HG02763 (cell line): ENCODE measurements around the gene NPAS3.

Experiments used
- ATAC-seq: cut with Tn5 transposase; IDR thresholded peaks from one replicate; pipeline ENCODE4 v1.9.1; 2021; ENCODE audit warnings: mild to moderate bottlenecking, moderate library complexity; ENCODE audit not compliant: unreplicated experiment

Gene NPAS3

DNA sequence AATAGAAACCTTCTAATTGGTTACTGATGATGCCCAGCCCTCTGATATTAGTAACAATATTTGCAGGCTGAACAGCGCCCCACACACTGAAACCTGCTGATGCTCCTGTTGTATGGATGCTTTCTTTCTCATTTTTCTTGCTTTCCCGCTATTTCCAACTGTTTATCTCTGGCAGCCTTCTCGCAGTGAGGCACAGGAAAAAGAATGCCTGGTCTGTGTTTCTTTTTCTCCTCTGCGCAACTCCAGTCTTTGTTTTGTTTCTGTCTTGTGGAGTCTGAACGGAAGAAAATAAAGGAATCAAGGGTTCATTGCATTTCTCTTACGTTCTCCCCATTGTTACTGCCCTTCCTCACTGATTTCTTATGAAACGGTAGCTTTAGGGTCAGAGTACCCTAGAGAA is 561.0 kb downstream of the NPAS3 start:
- no peak for ATAC-seq

- no peak for ATAC-seq
Measured at GRCh38 chr14:33504246-33505099, 565.8 kb downstream of the NPAS3 start.

DNA sequence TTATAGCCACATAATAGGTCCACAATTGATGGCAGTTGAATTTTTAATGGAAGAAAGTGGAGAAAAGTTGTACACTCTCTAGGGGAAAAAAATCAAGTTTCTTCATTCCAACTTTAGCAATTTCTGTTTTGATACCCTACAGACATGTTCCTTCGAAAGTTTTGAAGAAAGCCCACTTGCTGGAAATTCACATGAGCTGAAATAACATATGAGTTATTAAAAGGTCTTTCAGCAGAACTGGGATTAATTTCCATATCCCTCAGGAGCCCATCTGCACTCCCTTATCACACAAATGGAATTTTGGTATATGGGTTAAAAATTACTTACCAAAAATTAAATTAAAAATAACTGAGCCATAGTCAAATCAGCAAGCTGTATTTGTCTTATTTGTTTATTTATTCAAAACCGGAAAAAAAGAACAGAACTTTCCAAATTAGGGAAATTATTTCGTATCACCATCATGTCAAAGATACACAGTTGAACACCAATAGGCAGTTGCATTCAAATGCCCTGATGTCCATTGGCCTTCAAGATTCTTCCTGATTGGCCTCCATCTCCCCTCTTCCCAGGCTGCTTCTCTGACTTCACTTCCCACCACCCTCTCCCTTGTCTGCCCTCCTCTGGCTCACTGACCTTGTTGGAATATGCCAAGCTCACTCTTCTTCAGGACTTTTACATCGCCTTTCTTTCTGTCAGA is 566.7 kb downstream of the NPAS3 start:
- no peak for ATAC-seq

- ATAC-seq, result no peak
Measured at GRCh38 chr14:33505963-33506329, 567.3 kb downstream of the NPAS3 start.

GRCh38 chr14:33508126-33509062 is 569.7 kb downstream of the NPAS3 start:
- no peak for ATAC-seq

- no peak for ATAC-seq
Measured at GRCh38 chr14:33509454-33509853, 570.8 kb downstream of the NPAS3 start.

DNA sequence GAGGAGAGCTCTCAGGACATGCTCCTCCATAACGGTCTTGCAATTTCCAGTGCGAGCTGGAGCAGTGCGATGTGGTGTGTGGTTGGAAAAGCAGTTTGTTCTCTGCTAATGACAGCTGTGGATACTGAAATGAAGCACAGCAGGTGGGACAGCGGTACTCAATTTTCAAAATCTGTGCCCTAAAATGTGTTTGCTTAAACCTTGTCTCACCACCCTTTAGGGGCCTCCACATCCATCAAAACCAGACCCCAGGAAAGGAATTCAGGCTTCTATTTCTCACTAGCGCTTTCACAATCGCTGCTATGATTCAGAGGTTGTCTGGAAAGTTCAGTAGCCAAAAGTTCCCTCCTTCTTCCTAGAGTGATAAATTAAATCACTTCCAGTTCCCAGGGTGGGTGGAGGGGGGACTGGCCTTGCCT is 571.4 kb downstream of the NPAS3 start:
- ATAC-seq, result no peak

DNA sequence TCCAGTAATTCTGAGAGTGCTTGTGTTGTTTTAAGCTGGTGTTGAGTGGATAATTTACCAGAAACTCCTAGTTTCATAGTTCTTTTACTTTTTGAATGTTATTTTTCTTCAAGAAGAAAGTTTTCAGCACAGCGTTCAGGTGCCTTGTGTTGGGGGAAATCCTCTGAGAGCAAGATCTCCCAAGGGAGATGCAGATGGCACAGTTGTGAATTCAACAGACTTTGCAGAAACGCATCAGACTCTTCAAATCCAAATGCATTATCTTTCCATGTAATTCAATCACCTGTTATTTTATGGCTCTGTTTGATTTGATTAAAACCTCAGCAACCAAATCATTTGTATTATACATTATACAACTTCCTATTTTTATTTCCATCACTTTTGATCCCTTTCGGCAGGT is 572.3 kb downstream of the NPAS3 start:
- no peak for ATAC-seq

DNA sequence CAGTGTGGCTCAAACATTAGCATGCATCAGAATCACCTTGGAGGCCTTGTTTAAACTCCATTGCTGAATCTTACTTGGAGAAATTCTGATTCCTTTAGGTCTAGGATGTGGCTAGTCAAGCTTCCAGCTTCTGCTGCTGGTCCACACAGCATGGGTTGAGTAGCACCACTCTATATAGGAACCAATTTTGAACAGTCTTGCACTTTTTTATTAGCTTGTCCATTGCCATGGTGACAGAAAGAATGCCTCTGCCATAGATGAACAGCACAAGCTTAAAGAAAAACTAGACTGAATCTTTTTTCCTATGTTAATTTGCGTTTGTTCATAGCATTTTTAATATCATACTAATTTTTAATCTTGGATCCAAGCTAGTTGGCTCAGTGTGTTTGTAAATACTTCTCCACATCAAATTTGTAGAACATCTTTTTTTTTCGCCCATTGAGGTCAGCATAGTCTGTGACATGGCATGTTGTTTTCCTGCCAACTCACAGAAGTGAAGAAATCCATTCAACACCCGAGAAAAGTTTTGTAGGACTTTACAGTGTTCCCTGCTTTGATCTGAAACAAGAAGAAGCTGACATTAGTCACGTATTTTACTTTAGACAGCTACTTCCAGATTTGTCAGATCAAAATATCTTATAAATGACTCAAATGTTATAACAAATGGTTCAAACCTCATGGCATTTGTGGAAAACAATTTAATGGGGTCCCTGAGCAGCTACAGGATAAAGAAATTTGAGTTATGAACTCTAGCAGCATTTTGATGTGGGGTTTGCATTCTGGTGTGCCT is 573.4 kb downstream of the NPAS3 start:
- ATAC-seq, result no peak

DNA sequence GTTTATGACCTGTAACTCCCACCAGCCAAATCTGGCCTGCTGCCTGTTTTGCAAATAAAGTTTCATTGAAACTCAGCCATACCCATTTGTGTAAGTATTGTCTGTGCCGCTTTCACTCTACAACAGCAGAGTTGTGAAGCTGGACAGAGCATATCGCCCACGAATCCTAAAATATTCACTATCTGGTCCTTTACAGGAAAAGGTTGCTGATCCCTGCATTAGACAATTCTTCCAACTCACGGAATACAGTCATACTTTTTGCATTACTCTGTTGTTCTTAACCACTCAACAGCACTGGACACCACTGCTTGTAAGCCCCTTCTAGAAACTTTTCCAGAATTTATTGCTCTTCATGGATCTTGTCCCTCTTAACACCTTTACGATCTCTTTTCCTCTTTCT is 576.8 kb downstream of the NPAS3 start:
- ATAC-seq, result no peak

GRCh38 chr14:33515899-33516298 is 577.2 kb downstream of the NPAS3 start:
- ATAC-seq, result no peak

DNA sequence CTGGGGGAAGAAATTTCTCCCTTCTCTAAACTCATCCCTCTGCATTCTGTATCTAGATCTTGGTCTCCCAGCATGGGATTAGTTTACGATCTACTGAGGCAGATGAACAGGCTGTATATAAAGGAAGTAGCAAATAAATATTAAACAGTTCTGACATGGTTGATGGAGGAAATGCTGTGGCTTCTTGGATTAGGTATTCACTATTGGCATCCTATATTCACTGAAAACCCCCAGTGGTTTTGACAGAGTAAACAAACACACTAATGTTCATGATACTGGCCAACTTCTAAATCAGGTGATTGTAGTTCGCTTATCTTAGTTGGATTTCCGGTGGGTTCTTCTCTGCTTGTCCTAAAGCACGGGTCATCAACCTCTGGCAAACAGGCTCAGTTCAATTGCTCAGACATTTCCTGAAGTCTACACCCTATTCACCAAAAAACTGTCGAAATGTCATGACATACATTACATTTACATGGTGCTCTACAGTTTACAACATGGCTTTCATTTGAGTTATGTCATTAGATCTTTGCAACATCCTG is 578.3 kb downstream of the NPAS3 start:
- no peak for ATAC-seq

DNA sequence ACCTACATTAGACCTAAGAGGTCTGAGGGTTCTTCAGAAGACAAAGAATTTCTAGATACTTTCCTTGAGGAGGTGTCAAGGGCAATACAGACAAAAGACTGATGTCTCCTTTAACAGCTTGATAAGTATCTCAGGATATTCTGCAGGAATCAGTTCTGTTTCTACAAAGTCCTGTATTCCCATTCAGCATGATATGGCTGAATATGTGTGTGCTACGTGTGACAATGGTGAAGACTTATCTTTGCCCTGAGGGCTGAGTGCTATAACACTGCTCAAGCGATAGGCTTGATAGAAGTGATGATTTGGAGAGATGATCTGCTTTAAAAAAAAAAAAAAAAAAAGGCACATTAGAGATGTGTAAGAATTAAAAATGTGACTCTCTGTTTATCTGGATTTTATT is 582.5 kb downstream of the NPAS3 start:
- no peak for ATAC-seq

DNA sequence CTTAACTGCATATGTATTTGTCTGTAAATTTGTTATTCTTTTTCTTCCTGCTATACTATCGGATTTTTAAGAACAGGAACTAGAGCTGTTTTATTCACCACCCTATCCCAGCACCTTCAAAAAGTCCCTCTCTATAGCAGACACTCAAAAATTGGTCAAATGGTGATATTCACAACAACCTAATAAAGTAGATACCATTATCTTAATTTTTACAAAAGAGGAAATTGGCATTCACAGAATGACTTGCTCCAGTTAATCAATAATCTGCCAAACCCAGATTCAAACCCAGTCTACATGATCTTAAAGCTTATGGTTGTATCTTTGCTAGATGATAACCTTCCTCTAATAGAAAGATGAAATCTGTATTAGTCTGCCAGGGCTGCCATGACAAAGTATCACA is 585.6 kb downstream of the NPAS3 start:
- no peak for ATAC-seq

GRCh38 chr14:33525626-33526025 is 586.9 kb downstream of the NPAS3 start:
- ATAC-seq, result no peak

DNA sequence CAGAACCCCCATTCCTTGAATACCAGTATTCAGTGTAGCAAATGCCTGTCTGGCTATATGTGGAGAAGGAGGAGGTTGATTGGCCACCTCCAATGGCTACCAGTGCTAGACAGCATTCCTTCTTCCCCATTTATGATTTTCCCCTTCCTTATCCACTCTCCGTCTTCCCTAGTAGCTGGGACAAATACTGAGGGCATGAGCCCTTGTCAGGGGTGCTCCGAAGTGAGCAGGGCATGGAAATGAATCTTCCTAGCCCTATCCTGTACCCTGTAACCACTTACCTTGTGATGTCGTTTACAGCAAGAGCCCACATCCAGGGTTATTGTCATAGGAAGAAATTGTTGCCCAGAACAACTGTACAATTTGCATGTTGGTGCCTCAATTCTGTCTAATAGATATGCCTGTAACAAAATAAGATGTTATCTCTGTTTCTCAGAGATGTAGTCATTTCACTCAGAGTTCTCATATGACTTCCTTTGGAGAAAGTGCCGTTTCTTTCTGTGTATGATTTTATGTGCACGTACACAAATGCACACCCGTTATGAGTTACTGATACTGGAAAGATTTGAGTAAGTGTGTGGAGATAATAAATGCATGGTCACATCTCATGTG is 588.5 kb downstream of the NPAS3 start:
- no peak for ATAC-seq

- ATAC-seq, result no peak
Measured at GRCh38 chr14:33528655-33529054, 590.0 kb downstream of the NPAS3 start.

- no peak for ATAC-seq
Measured at GRCh38 chr14:33529787-33530757, 591.4 kb downstream of the NPAS3 start.

DNA sequence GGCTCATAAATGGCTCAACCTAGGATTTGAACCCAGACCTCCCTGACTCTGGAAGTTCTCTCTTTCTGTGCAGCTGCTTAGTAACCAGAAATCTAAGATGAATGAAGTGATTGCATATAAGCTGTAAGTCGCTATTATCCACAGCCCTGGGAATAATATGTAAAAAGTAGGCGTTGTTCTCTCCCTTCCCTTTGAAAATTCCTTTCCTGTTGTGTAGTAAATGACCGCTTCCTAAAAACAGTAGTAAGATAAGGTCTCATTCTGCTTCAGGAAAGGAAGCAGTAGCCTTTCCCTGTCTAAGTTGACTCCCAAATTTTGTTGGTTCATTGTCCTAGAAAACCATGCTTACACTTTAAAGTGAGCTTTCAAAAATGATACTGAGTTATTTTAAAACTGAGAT is 593.9 kb downstream of the NPAS3 start:
- no peak for ATAC-seq
